ENCODE measurements around the gene COG7. TPM values are rescaled to one million over a fixed set of nuclear protein-coding genes. Genes with fewer than 3 reads are reported as not detected.
A peak's percentile ranks its signal among the peaks of the same experiment; 100 is the strongest.

COG7 gene
- polyA plus RNA-seq, 1 experiment: 31.2 TPM

- ChIA-PET POLR2A (no interaction called here), CTCF (no interaction called here)
- no peak for TF ChIP-seq CTCF (IDR thresholded peaks at IDR 0.05; ENCODE audit: insufficient read depth, low read depth, low read length)
- no peak for DNase-seq (ENCODE audit: low read depth)
- Histone ChIP-seq H3K27me3 (ENCODE audit: control insufficient read depth, insufficient read depth, low read length) (no peaks in the 10 kb centered on the region), H3K4me3 (ENCODE audit: low read depth, low read length) (no peak overlapping the region), H3K36me3 (ENCODE audit: control insufficient read depth, insufficient read depth, low read length) (peaks cover 2% of the 10 kb centered on the region; the same call in 1 of the 2 replicates)
Measured at GRCh38 chr16:23499801-23500200, 46.8 kb upstream of the COG7 start.

DNA sequence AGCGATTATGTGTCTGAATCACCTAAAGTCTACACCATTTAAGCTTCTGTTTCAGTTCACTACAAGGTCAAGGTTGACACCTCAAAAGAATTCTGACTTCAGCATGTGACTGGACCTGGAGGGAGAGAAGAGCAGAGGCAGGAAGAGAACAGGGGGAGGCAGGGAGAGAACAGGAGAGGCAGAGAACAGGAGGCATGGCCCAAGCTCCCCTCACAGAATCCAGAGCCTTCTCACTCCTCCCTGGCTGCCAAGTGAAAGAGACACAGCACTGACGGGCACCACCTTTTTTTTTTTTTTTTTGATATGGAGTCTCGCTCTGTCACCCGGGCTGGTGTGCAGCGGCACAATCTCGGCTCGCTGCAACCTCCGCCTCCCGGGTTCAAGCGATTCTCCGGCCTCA, 45.9 kb upstream of the COG7 start:
- no peak for DNase-seq (ENCODE audit: low read depth)
- peaks cover 8% of the 10 kb centered on the region for H3K36me3 ChIP-seq (ENCODE audit: control insufficient read depth, insufficient read depth, low read length)
- no peak for TF ChIP-seq CTCF (IDR thresholded peaks at IDR 0.05; ENCODE audit: insufficient read depth, low read depth, low read length)
- no peaks in the 10 kb centered on the region for H3K27me3 ChIP-seq (ENCODE audit: control insufficient read depth, insufficient read depth, low read length)
- ChIA-PET CTCF (interaction anchor here (1.7 kb wide), 1 partner anchor 11 kb away, joined by 4 read pairs; no protein-coding TSS in a partner anchor), POLR2A (no interaction called here)
- H3K4me3 ChIP-seq (ENCODE audit: low read depth, low read length): no peak overlapping the region

- no peak overlapping the region for H3K4me3 ChIP-seq (ENCODE audit: low read depth, low read length)
- CTCF ChIA-PET: no interaction called here
- H3K27me3 ChIP-seq (ENCODE audit: control insufficient read depth, insufficient read depth, low read length): no peaks in the 10 kb centered on the region
- H3K36me3 ChIP-seq (ENCODE audit: control insufficient read depth, insufficient read depth, low read length): peaks cover 14% of the 10 kb centered on the region
- no peak for TF ChIP-seq CTCF (IDR thresholded peaks at IDR 0.05; ENCODE audit: insufficient read depth, low read depth, low read length)
- no peak for DNase-seq (ENCODE audit: low read depth)
- POLR2A ChIA-PET: no interaction called here
Measured at GRCh38 chr16:23497543-23497868, 44.5 kb upstream of the COG7 start.

DNA sequence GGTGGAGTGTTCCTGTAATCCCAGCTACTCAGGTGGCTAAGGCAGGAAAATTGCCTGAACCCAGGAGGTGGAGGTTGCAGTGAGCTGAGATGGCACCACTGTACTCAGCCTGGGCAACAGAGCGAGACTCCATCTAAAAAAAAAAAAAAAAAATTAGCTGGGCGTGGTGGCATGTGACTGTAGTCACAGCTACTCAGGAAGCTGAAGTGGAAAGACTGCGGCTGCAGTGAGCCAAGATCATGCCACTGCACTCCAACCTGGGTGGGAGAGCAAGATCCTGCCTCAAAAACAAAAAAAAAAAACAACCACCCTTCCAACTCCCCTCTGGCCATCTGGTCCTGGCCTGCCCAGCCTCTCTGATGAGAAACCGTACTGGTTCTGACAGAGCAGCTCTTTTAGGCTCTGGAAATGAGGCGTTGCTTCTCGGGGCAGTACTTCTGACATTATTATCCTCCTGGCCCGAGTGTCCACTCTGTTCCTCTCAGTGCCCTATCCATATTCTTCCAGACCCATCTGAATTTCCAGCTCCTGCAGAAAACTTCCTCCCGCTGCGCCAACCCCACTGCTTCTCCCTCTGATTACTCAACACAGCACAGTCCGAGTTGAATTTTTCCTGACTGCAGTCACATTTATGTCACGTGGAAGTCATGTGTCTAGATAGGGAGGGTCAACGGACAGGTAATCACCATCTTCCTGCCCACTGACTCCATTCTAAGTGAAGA, 44.0 kb upstream of the COG7 start:
- no peaks in the 10 kb centered on the region for H3K27me3 ChIP-seq (ENCODE audit: control insufficient read depth, insufficient read depth, low read length)
- TF ChIP-seq CTCF (IDR thresholded peaks at IDR 0.05; ENCODE audit: insufficient read depth, low read depth, low read length): no peak
- H3K4me3 ChIP-seq (ENCODE audit: low read depth, low read length): no peak overlapping the region
- ChIA-PET CTCF (interaction anchor here (1.4 kb wide), 1 partner anchor 23 kb away, joined by 5 read pairs; no protein-coding TSS in a partner anchor), POLR2A (interaction anchor here (0.5 kb wide), 1 partner anchor 41 kb away, joined by 3 read pairs; no protein-coding TSS in a partner anchor)
- peak; percentile 21 for DNase-seq (ENCODE audit: low read depth)
- peaks cover 14% of the 10 kb centered on the region for H3K36me3 ChIP-seq (ENCODE audit: control insufficient read depth, insufficient read depth, low read length)

- TF ChIP-seq CTCF (IDR thresholded peaks at IDR 0.05; ENCODE audit: insufficient read depth, low read depth, low read length): no peak
- Histone ChIP-seq H3K4me3 (ENCODE audit: low read depth, low read length) (no peak overlapping the region), H3K27me3 (ENCODE audit: control insufficient read depth, insufficient read depth, low read length) (no peaks in the 10 kb centered on the region), H3K36me3 (ENCODE audit: control insufficient read depth, insufficient read depth, low read length) (peaks cover 16% of the 10 kb centered on the region)
- CTCF ChIA-PET: interaction anchor here (1.1 to 1.4 kb wide), 2 partner anchors 9 to 21 kb away, joined by 4 to 5 read pairs; no protein-coding TSS in a partner anchor
- POLR2A ChIA-PET: no interaction called here
- no peak for DNase-seq (ENCODE audit: low read depth)
Measured at GRCh38 chr16:23495671-23496070, 42.7 kb upstream of the COG7 start.

Data from BJ (cell line).